ENCODE results near the gene TSSK2. TPM values are rescaled to one million over a fixed set of nuclear protein-coding genes. Genes with fewer than 3 reads are reported as not detected.

TSSK2 gene
- total RNA-seq, 2 experiments from 2014 or later, result not detected

- peaks cover 55% of the 10 kb centered on the region for H3K79me2 ChIP-seq (ENCODE audit: insufficient read depth, low read depth, low read length)
- no peak overlapping the region for H2AFZ ChIP-seq (ENCODE audit: low read length)
- H3K4me1 ChIP-seq (ENCODE audit: insufficient read depth, low read length, poor library complexity, severe bottlenecking), result peaks cover 58% of the 10 kb centered on the region
- H3K27ac ChIP-seq (ENCODE audit: low read depth, low read length, poor library complexity, severe bottlenecking), result no peak overlapping the region
- peaks cover 3% of the 10 kb centered on the region; the same call in 1 of the 2 replicates for H3K36me3 ChIP-seq (ENCODE audit: insufficient read depth, low read length)
- H3K4me2 ChIP-seq (ENCODE audit: low read length), result peak overlapping the region; percentile 72
- TSS peak; percentile 58 for BruUV-seq (replicated peaks)
- TF ChIP-seq EZH2phosphoT487 (IDR thresholded peaks at IDR 0.05; ENCODE audit: borderline replicate concordance, low read depth, low read length), result no peak
- TF ChIP-seq CTCF (conservative IDR thresholded peaks at IDR 0.05; ENCODE audit: low read length), result no peak
- ChIA-PET POLR2A (interaction anchor here (0.6 kb wide), 1 partner anchor 364 kb away, joined by 4 read pairs; no protein-coding TSS in a partner anchor), CTCF (ENCODE audit: unreplicated experiment) (no interaction called here)
- intact Hi-C loops (cut with micrococcal nuclease; ENCODE audit: unreplicated experiment), result no loop called here
- no peak for DNase-seq (ENCODE audit: low spot score)
- H3K9me3 ChIP-seq (ENCODE audit: low read length), result no peaks in the 10 kb centered on the region
- peak overlapping the region; percentile 93 for H3K4me3 ChIP-seq (ENCODE audit: low read depth, low read length, poor library complexity, severe bottlenecking)
- H3K9me2 ChIP-seq (ENCODE audit: insufficient read depth, low read length), result no peaks in the 10 kb centered on the region
- peaks cover 31% of the 10 kb centered on the region for H4K20me1 ChIP-seq (ENCODE audit: insufficient read depth, low read length)
Measured at GRCh38 chr22:19120829-19121630, 10.1 kb upstream of the TSSK2 start.

- Histone ChIP-seq H3K4me3 (ENCODE audit: low read depth, low read length, poor library complexity, severe bottlenecking) (peak overlapping the region; percentile 93), H3K27ac (ENCODE audit: low read depth, low read length, poor library complexity, severe bottlenecking) (peak overlapping the region; percentile 53), H3K79me2 (ENCODE audit: insufficient read depth, low read depth, low read length) (peaks cover 48% of the 10 kb centered on the region), H4K20me1 (ENCODE audit: insufficient read depth, low read length) (peaks cover 24% of the 10 kb centered on the region), H3K36me3 (ENCODE audit: insufficient read depth, low read length) (no peaks in the 10 kb centered on the region), H2AFZ (ENCODE audit: low read length) (peak overlapping the region; percentile 69), H3K9me2 (ENCODE audit: insufficient read depth, low read length) (no peaks in the 10 kb centered on the region), H3K4me1 (ENCODE audit: insufficient read depth, low read length, poor library complexity, severe bottlenecking) (peaks cover 51% of the 10 kb centered on the region), H3K4me2 (ENCODE audit: low read length) (peak overlapping the region; percentile 72), H3K9me3 (ENCODE audit: low read length) (no peaks in the 10 kb centered on the region)
- TF ChIP-seq CTCF (conservative IDR thresholded peaks at IDR 0.05; ENCODE audit: low read length) (no peak), EZH2phosphoT487 (IDR thresholded peaks at IDR 0.05; ENCODE audit: borderline replicate concordance, low read depth, low read length) (no peak)
- no TSS peak for BruUV-seq (replicated peaks)
- POLR2A ChIA-PET, result interaction anchor here (0.6 kb wide), 1 partner anchor 363 kb away, joined by 4 read pairs; no protein-coding TSS in a partner anchor
- peak; percentile 52 for DNase-seq (ENCODE audit: low spot score)
- CTCF ChIA-PET (ENCODE audit: unreplicated experiment), result no interaction called here
- intact Hi-C loops (cut with micrococcal nuclease; ENCODE audit: unreplicated experiment), result no loop called here
Measured at GRCh38 chr22:19121631-19122142, 9.4 kb upstream of the TSSK2 start.
